K562 (cell line): Measurements from ENCODE around the gene TP53TG5. TPM values are rescaled to one million over a fixed set of nuclear protein-coding genes. Genes with fewer than 3 reads are reported as not detected.

Source experiments
- ATAC-seq: fragments of 200-7000 bp; cut with Tn5 transposase; 3 replicates; pipeline ENCODE4 v1.9.1; 2020; ENCODE audit warnings: moderate library complexity
- BruUV-seq: library from RNA; stranded (reverse); fragments of 400-500 nt; replicated peaks from 2 replicates; lab custom pipeline; 2021; lab: Mats Ljungman, UMichigan
- CTCF ChIA-PET: fragments of 300-600 bp; formaldehyde crosslinking; extraction: SDS; loops from one replicate; lab custom pipeline; 2021; ENCODE audit warnings: low intra/inter-chr PET ratio; lab: Yijun Ruan, JAX
- POLR2A ChIA-PET: fragments of 300-600, 350-650 bp; sonication (Branson Sonifier 250); formaldehyde crosslinking; extraction: SDS; loops from one replicate; lab custom pipeline; 2021; ENCODE audit warnings: antibody characterized with exemption, inconsistent platforms; lab: Yijun Ruan, JAX
- DNase-seq, 4 experiments: peaks; one replicate each; pipeline versions ENCODE4 v3.0.0 to v3.0.0-alpha.2; 2011 to 2018; ENCODE audit warnings: low spot score in 3 of 4, mixed read lengths in 3 of 4; ENCODE audit errors: extremely low read depth in 1 of 4
- FAIRE-seq: peaks from 2 replicates; lab custom pipeline; 2011; peaks lifted over from hg19 to GRCh38; lab: Jason Lieb, UNC
- H2AFZ ChIP-seq: 2 replicates; pipeline ENCODE4 v1.6.0; 2011; ENCODE audit warnings: low read depth, low read length, control low read depth, inconsistent platforms
- H3K27ac ChIP-seq: fragments of 200-600 bp; 3 replicates; pipeline ENCODE4 v1.8.0; 2011; ENCODE audit warnings: low read depth, mild to moderate bottlenecking, control low read depth, inconsistent platforms, low read length, moderate library complexity, mixed read lengths; ENCODE audit errors: extremely low read depth
- H3K27me3 ChIP-seq, 2 experiments: fragments of 300-600 bp in 1 of 2; 2 replicates in 1 of 2; 3 replicates in 1 of 2; pipeline versions ENCODE4 v1.6.0 to v1.8.0; 2011; ENCODE audit warnings: inconsistent platforms in 2 of 2, low read length in 2 of 2, mild to moderate bottlenecking in 1 of 2, mixed read lengths in 1 of 2, moderate library complexity in 1 of 2; ENCODE audit not compliant: control insufficient read depth in 2 of 2, insufficient read depth in 2 of 2
- H3K36me3 ChIP-seq: fragments of 300-600 bp; 3 replicates; pipeline ENCODE4 v1.8.0; 2011; ENCODE audit warnings: mild to moderate bottlenecking, low read length, inconsistent platforms; ENCODE audit not compliant: control insufficient read depth, insufficient read depth
- H3K4me1 ChIP-seq, 2 experiments: fragments of 200-600 bp in 1 of 2; replicated peaks in 1 of 2; 2 replicates in 1 of 2; 3 replicates in 1 of 2; pipeline versions ENCODE4 v1.5.1 to v1.8.0; 2011; ENCODE audit warnings: inconsistent platforms in 2 of 2, low read length in 2 of 2, mild to moderate bottlenecking in 1 of 2, mixed read lengths in 1 of 2, moderate library complexity in 1 of 2; ENCODE audit not compliant: control insufficient read depth in 2 of 2, insufficient read depth in 2 of 2
- H3K4me2 ChIP-seq: 2 replicates; pipeline ENCODE4 v1.6.1; 2011; ENCODE audit warnings: low read length, control low read depth, inconsistent platforms, mixed read lengths; ENCODE audit not compliant: insufficient read depth
- H3K4me3 ChIP-seq: fragments of 200-600 bp; sonication (generic), shearing (Covaris generic); 2 replicates; pipeline ENCODE4 v1.5.1; 2016; ENCODE audit warnings: control low read depth, inconsistent platforms
- H3K79me2 ChIP-seq: fragments of 200-600 bp; 3 replicates; pipeline ENCODE4 v1.8.0; 2011; ENCODE audit warnings: low read length, inconsistent platforms; ENCODE audit not compliant: control insufficient read depth, insufficient read depth
- H3K9ac ChIP-seq, 2 experiments: 2 replicates each; pipeline versions ENCODE4 v1.6.0 to v1.6.1; 2011; ENCODE audit warnings: low read depth in 2 of 2, low read length in 2 of 2, control low read depth in 1 of 2, inconsistent platforms in 1 of 2, mild to moderate bottlenecking in 1 of 2, mixed read lengths in 1 of 2; ENCODE audit not compliant: insufficient read depth in 1 of 2
- H3K9me1 ChIP-seq: one replicate; pipeline ENCODE4 v1.6.0; 2011; ENCODE audit warnings: inconsistent platforms, mild to moderate bottlenecking, low read length, moderate library complexity; ENCODE audit not compliant: control insufficient read depth, insufficient read depth
- H3K9me3 ChIP-seq: replicated peaks from 2 replicates; pipeline ENCODE4 v1.5.1; 2011; ENCODE audit warnings: low read depth, low read length, inconsistent platforms; ENCODE audit not compliant: control insufficient read depth, insufficient read depth
- H4K20me1 ChIP-seq: replicated peaks from 2 replicates; pipeline ENCODE4 v1.6.1; 2011; ENCODE audit warnings: low read length, inconsistent platforms, mixed read lengths; ENCODE audit not compliant: control insufficient read depth, insufficient read depth
- CBX1 ChIP-seq: sonication (generic); IDR thresholded peaks from 2 replicates; pipeline ENCODE4 v1.6.1; 2016; ENCODE audit warnings: antibody characterized with exemption, low read depth, mild to moderate bottlenecking
- CBX3 ChIP-seq, 2 experiments: IDR thresholded peaks; 1 replicate in 1 of 2; 2 replicates in 1 of 2; pipeline ENCODE4 v1.6.1; 2012; ENCODE audit warnings: inconsistent platforms in 2 of 2, low read length in 2 of 2, borderline replicate concordance in 1 of 2, control low read depth in 1 of 2
- EP300 ChIP-seq: IDR thresholded peaks from 2 replicates; pipeline ENCODE4 v1.6.1; 2012; ENCODE audit warnings: low read length, improper control_type of control experiment
- FOXJ3 ChIP-seq: sonication (generic); formaldehyde crosslinking; IDR thresholded peaks from 2 replicates; pipeline ENCODE4 v1.4.0; 2020; ENCODE audit warnings: mild to moderate bottlenecking, missing genetic modification reagents
- HCFC1 ChIP-seq: IDR thresholded peaks from 2 replicates; pipeline ENCODE4 v1.6.1; 2012; ENCODE audit warnings: low read depth, low read length, improper control_type of control experiment
- MECOM ChIP-seq: fragments of 250-450 bp; sonication (Bioruptor Pico); IDR thresholded peaks from 2 replicates; pipeline ENCODE4 v1.8.0; 2022; ENCODE audit warnings: inconsistent platforms
- PYGO2 ChIP-seq: fragments of 450-650 bp; IDR thresholded peaks from 2 replicates; pipeline ENCODE4 v1.6.1; 2016; ENCODE audit warnings: mild to moderate bottlenecking, missing genetic modification characterization, moderate library complexity, missing compliant biosample characterization
- RAD51 ChIP-seq: fragments of 450-650 bp; IDR thresholded peaks from 2 replicates; pipeline ENCODE4 v1.7.1; 2016; ENCODE audit warnings: low read depth, mild to moderate bottlenecking, borderline replicate concordance
- RNF2 ChIP-seq: sonication (generic); IDR thresholded peaks from 2 replicates; pipeline ENCODE4 v1.6.1; 2016
- SMAD2 ChIP-seq: fragments of 150-350 bp; IDR thresholded peaks from 2 replicates; pipeline ENCODE4 v1.6.1; 2014; ENCODE audit warnings: low read depth, mild to moderate bottlenecking, low read length
- SREBF1 ChIP-seq: fragments of 150-350 bp; IDR thresholded peaks from 2 replicates; pipeline ENCODE4 v1.6.1; 2014; ENCODE audit warnings: antibody characterized with exemption, low read depth, low read length, borderline replicate concordance
- TARDBP ChIP-seq: fragments of 450-650 bp; IDR thresholded peaks from 2 replicates; pipeline ENCODE4 v1.6.1; 2016
- TCF7L2 ChIP-seq: fragments of 150-350 bp; IDR thresholded peaks from 2 replicates; pipeline ENCODE4 v1.6.1; 2016; ENCODE audit warnings: low read depth, mild to moderate bottlenecking, low read length, moderate library complexity
- TRIM24 ChIP-seq, 2 experiments: fragments of 450-650 bp; IDR thresholded peaks; 2 replicates each; pipeline ENCODE4 v1.6.1; 2016
- TRIM28 ChIP-seq: fragments of 450-650 bp; IDR thresholded peaks from 2 replicates; pipeline ENCODE4 v1.6.1; 2017
- XRCC5 ChIP-seq: fragments of 200-400 bp; formaldehyde crosslinking; IDR thresholded peaks from 2 replicates; pipeline ENCODE4 v1.6.1; 2017; ENCODE audit warnings: low read depth, mild to moderate bottlenecking, low read length
- ZFP36 ChIP-seq: fragments of 150-350 bp; IDR thresholded peaks from 2 replicates; pipeline ENCODE4 v1.6.1; 2018; ENCODE audit warnings: low read length, low read depth; ENCODE audit not compliant: partially characterized antibody
- ZNF696 ChIP-seq: fragments of 250-450 bp; sonication (Bioruptor Pico); conservative IDR thresholded peaks from 2 replicates; pipeline ENCODE4 v1.4.0; 2020; ENCODE audit warnings: mild to moderate bottlenecking, moderate library complexity
- ZNF778 ChIP-seq: fragments of 450-650 bp; formaldehyde crosslinking; IDR thresholded peaks from 2 replicates; pipeline ENCODE4 v1.4.0; 2020; ENCODE audit warnings: mild to moderate bottlenecking, moderate library complexity
- WGBS: fragments of 100-300 bp; shearing (Covaris generic); methylation state at CpG from one replicate; pipeline ENCODE4 v1.1.6; 2016; ENCODE audit warnings: low coverage, mixed read lengths; ENCODE audit not compliant: insufficient coverage; ENCODE audit errors: missing lambda C conversion rate; 5-methylcytosine and 5-hydroxymethylcytosine counted together
- in situ Hi-C: fragments of 300-500 bp; cut with MboI; formaldehyde crosslinking; loops from 4 replicates; pipeline ENCODE4 v1.15.0; 2018; ENCODE audit warnings: inconsistent platforms, mixed read lengths
- intact Hi-C: fragments of 100-400 bp; cut with micrococcal nuclease; formaldehyde crosslinking; loops from 2 replicates; pipeline ENCODE4 v1.14.2; 2022
- polyA plus RNA-seq, 8 experiments: library from polyadenylated mRNA; depleted of rRNA in 4 of 8; stranded (reverse) in 5 of 8; unstranded in 3 of 8; fragments of >200 nt; fragmentation: Nextera tagmentation in 2 of 8; fragmentation: Illumina TruSeq in 1 of 8; extraction: Ambion mirVana in 2 of 8; extraction: Trizol in 1 of 8; gene quantifications; 2 replicates each; pipeline versions ENCODE4 v1.2.1 to v1.2.3, GENCODE V29; 2011 to 2014; ENCODE audit warnings: inconsistent platforms in 1 of 8, missing spikeins in 1 of 8
- total RNA-seq, 7 experiments: library from RNA; depleted of rRNA in 6 of 7; stranded (reverse); fragments of >200 nt in 6 of 7; fragmentation: Illumina TruSeq in 2 of 7; extraction: Trizol in 2 of 7; gene quantifications; 2 replicates each; pipeline versions ENCODE4 v1.2.1 to v1.2.3, GENCODE V29; 2011 to 2021; ENCODE audit warnings: low replicate concordance in 1 of 7
- TF ChIP-seq, protein P1 (sequence below): fragments of 250-450 bp; sonication (Bioruptor Pico); IDR thresholded peaks from 2 replicates; pipeline ENCODE4 v1.4.0; 2020; ENCODE audit warnings: mild to moderate bottlenecking
- TF ChIP-seq, protein P2 (sequence below): fragments of 450-650 bp; IDR thresholded peaks from 2 replicates; pipeline ENCODE4 v1.6.1; 2016; ENCODE audit warnings: antibody characterized with exemption
- TF ChIP-seq, protein P3 (sequence below): fragments of 250-450 bp; sonication (Bioruptor Pico); IDR thresholded peaks from 2 replicates; pipeline ENCODE4 v1.8.0; 2022; ENCODE audit warnings: inconsistent platforms, mild to moderate bottlenecking, moderate library complexity, borderline replicate concordance

The TP53TG5 gene
- total and polyA plus RNA-seq, 9 of the 15 experiments (the other 6 are each of a cell fraction or from before 2014, with no cell fraction given) = 0.04 to 0.05 (median 0.04) TPM; not detected in 6

DNA sequence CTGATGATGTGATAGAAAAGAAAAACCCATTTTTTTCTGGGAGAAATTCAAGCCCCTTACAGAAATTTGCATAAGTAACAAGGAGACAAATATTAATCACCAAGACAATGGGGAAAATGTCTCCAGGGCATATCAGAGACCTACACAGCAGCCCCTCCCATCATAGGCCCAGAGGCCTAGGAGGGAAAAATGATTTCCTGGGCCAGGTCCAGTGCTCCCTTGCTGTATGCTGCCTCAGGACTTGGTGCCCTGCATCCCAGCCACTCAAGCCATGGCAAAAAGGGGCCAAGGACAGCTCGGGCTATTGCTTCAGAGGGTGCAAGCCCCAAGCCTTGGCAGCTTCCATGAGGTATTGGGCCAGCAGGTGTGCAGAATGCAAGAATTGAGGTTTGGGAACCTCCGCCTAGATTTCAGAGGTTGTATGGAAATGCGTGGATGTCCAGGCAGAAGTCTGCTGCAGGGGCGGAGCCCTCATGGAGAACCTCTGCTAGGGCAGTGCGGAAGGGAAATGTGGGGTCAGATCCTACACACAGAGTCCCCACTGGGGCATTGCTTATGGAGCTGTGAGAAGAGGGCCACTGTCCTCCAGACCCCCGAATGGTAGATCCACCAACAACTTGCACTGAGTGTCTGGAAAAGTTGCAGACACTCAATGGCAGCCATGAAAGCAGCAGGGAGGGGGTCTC, 22.4 kb upstream of the TP53TG5 start:
- Histone ChIP-seq H3K4me2 (no peak overlapping the region), H3K79me2 (no peaks in the 10 kb centered on the region), H3K27ac (no peak overlapping the region), H3K9me1 (no peaks in the 10 kb centered on the region), H3K9me3 (peaks cover 10% of the 10 kb centered on the region), H3K4me3 (no peak overlapping the region), H2AFZ (no peak overlapping the region), H4K20me1 (no peaks in the 10 kb centered on the region), H3K4me1 (peaks cover under 1% of the 10 kb centered on the region in 2 experiments; a peak in 3 of 5 replicates), H3K36me3 (no peaks in the 10 kb centered on the region), H3K27me3 (no peaks in the 10 kb centered on the region; a peak in 1 of 5 replicates), H3K9ac (no peak overlapping the region)
- DNase-seq = no peak
- in situ Hi-C loops (no loop called here), intact Hi-C loops (no loop called here)
- no peak for FAIRE-seq
- POLR2A ChIA-PET = no interaction called here
- no peak for ATAC-seq
- CTCF ChIA-PET = no interaction called here
- BruUV-seq = no TSS peak
- WGBS = 22% methylated on average over 6 of the region's 6 CpGs
- TF ChIP-seq RAD51 (no peak), HCFC1 (no peak), TARDBP (no peak), TCF7L2 (no peak), CBX3 (IDR thresholded peaks at IDR 0.05; ENCODE audit: borderline replicate concordance in 1 of 2, low read length in 2 of 2) (peak in 1 of 2 experiments; percentile 91; a peak in 2 of 3 replicates), TRIM28 (peak; percentile 95), ZNF778 (CRISPR knock-in tag) (no peak), CBX1 (peak; percentile 91), TRIM24 (IDR thresholded peaks at IDR 0.05) (peak in 1 of 2 experiments; percentile 62; a peak in 1 of 4 replicates), ZFP36 (peak; percentile 68), MECOM (CRISPR knock-in tag) (no peak), PYGO2 (no peak), ZNF696 (CRISPR knock-in tag) (no peak), SREBF1 (no peak), XRCC5 (no peak), SMAD2 (no peak), FOXJ3 (no peak), RNF2 (no peak), EP300 (no peak)
- TF ChIP-seq, protein P1, sequence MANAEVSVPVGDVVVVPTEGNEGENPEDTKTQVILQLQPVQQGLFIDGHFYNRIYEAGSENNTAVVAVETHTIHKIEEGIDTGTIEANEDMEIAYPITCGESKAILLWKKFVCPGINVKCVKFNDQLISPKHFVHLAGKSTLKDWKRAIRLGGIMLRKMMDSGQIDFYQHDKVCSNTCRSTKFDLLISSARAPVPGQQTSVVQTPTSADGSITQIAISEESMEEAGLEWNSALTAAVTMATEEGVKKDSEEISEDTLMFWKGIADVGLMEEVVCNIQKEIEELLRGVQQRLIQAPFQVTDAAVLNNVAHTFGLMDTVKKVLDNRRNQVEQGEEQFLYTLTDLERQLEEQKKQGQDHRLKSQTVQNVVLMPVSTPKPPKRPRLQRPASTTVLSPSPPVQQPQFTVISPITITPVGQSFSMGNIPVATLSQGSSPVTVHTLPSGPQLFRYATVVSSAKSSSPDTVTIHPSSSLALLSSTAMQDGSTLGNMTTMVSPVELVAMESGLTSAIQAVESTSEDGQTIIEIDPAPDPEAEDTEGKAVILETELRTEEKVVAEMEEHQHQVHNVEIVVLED (CRISPR knock-in tag) = no peak
- TF ChIP-seq, protein P2, sequence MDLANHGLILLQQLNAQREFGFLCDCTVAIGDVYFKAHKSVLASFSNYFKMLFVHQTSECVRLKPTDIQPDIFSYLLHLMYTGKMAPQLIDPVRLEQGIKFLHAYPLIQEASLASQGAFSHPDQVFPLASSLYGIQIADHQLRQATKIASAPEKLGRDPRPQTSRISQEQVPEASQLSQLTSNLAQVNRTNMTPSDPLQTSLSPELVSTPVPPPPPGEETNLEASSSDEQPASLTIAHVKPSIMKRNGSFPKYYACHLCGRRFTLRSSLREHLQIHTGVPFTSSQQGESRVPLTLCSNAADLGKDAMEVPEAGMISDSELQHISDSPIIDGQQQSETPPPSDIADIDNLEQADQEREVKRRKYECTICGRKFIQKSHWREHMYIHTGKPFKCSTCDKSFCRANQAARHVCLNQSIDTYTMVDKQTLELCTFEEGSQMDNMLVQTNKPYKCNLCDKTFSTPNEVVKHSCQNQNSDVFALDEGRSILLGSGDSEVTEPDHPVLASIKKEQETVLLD = no peak
- TF ChIP-seq, protein P3, sequence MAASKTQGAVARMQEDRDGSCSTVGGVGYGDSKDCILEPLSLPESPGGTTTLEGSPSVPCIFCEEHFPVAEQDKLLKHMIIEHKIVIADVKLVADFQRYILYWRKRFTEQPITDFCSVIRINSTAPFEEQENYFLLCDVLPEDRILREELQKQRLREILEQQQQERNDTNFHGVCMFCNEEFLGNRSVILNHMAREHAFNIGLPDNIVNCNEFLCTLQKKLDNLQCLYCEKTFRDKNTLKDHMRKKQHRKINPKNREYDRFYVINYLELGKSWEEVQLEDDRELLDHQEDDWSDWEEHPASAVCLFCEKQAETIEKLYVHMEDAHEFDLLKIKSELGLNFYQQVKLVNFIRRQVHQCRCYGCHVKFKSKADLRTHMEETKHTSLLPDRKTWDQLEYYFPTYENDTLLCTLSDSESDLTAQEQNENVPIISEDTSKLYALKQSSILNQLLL = no peak
